Measurements from ENCODE around the gene LRRC8B.
"Not testable (repeated sequence)": the region's sequence is repeated elsewhere in the genome, so short reads cannot be mapped to it uniquely, and the experiment has no call there.

Gene LRRC8B

GRCh38 chr1:89525169-89525855 is 683 bp downstream of the LRRC8B start:
- peak in 1 of 2 experiments; percentile 13 for DNase-seq (ENCODE audit: low read depth in 2 of 2)

- DNase-seq (ENCODE audit: low read depth in 2 of 2): no peak
These were observed 2.6 kb downstream of the LRRC8B start for GRCh38 chr1:89527256-89527655.

GRCh38 chr1:89527750-89528381 is 3.2 kb downstream of the LRRC8B start:
- no peak for DNase-seq (ENCODE audit: low read depth in 2 of 2)

GRCh38 chr1:89528382-89528780 is 3.8 kb downstream of the LRRC8B start:
- DNase-seq (ENCODE audit: low read depth in 2 of 2): no peak

GRCh38 chr1:89529196-89529595 is 4.6 kb downstream of the LRRC8B start:
- DNase-seq (ENCODE audit: low read depth in 2 of 2): no peak

- DNase-seq (ENCODE audit: low read depth in 2 of 2): no peak
These were observed 5.9 kb downstream of the LRRC8B start for GRCh38 chr1:89530444-89531089.

- DNase-seq (ENCODE audit: low read depth in 2 of 2): no peak
These were observed 7.0 kb downstream of the LRRC8B start for GRCh38 chr1:89531480-89532139.

- DNase-seq (ENCODE audit: low read depth in 2 of 2): no peak
These were observed 7.6 kb downstream of the LRRC8B start for GRCh38 chr1:89532228-89532627.

GRCh38 chr1:89532866-89533265 is 8.2 kb downstream of the LRRC8B start:
- DNase-seq (ENCODE audit: low read depth in 2 of 2): no peak

- DNase-seq (ENCODE audit: low read depth in 2 of 2): no peak
These were observed 10.9 kb downstream of the LRRC8B start for GRCh38 chr1:89535537-89535936.

- DNase-seq (ENCODE audit: low read depth in 2 of 2): no peak
These were observed 12.1 kb downstream of the LRRC8B start for GRCh38 chr1:89536555-89537341.

GRCh38 chr1:89538361-89538760 is 13.7 kb downstream of the LRRC8B start:
- DNase-seq (ENCODE audit: low read depth in 2 of 2): no peak

GRCh38 chr1:89539128-89539527 is 14.5 kb downstream of the LRRC8B start:
- no peak for DNase-seq (ENCODE audit: low read depth in 2 of 2)

- DNase-seq (ENCODE audit: low read depth in 2 of 2): no peak
These were observed 15.9 kb downstream of the LRRC8B start for GRCh38 chr1:89540406-89540970.

GRCh38 chr1:89542345-89542744 is 17.7 kb downstream of the LRRC8B start:
- no peak for DNase-seq (ENCODE audit: low read depth in 2 of 2)

- not testable (repeated sequence) for DNase-seq (ENCODE audit: low read depth in 2 of 2)
These were observed 19.0 kb downstream of the LRRC8B start for GRCh38 chr1:89543632-89544031.

GRCh38 chr1:89545264-89546038 is 20.8 kb downstream of the LRRC8B start:
- DNase-seq (ENCODE audit: low read depth in 2 of 2): peak; percentile 16 to 28

GRCh38 chr1:89546082-89546889 is 21.7 kb downstream of the LRRC8B start:
- DNase-seq (ENCODE audit: low read depth in 2 of 2): no peak

GRCh38 chr1:89546934-89547562 is 22.4 kb downstream of the LRRC8B start:
- DNase-seq (ENCODE audit: low read depth in 2 of 2): no peak
